GM21528 (cell line): ENCODE data around the gene AMZ1.
"Not testable (repeated sequence)": the region's sequence is repeated elsewhere in the genome, so short reads cannot be mapped to it uniquely, and the experiment has no call there.

Experiments
- ATAC-seq: cut with Tn5 transposase; IDR thresholded peaks from one replicate; pipeline ENCODE4 v1.9.1; 2021; ENCODE audit warnings: mild to moderate bottlenecking, moderate library complexity; ENCODE audit not compliant: unreplicated experiment, low FRiP score

The AMZ1 gene

DNA sequence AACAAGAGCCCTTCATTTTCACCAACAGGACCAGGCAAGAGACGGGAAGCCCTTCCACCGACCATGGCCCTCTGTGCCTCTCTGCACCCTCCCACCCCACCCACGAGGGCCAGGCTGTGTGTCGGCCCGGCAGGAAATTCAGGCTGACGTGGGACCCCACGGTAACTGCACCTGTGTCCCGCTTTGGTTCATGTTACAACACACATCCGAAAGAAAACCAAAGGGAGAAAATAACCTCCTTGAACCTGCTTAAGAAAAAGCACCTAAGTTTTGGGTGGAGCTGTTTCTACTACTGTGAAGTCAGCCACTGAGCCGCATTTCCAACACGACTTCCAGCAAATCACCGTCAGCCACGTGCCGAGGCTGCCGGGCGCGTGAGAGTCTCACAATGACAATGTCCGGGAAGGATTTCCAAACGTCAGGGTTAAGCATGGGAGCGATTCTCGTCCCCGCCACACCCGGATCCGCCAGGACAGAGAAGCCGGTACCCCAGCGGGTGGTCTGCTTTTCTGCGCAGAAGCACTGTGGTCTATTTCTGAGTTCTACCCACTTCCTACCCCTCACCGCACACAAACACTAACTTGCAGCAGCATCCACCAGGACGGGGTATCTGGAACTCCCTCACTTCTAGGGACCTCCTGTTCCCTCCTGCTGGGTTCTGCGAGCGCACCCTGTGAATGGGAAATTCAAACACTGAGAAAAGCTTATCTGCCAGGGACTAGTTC, 36.6 kb downstream of the AMZ1 start:
- no peak for ATAC-seq

DNA sequence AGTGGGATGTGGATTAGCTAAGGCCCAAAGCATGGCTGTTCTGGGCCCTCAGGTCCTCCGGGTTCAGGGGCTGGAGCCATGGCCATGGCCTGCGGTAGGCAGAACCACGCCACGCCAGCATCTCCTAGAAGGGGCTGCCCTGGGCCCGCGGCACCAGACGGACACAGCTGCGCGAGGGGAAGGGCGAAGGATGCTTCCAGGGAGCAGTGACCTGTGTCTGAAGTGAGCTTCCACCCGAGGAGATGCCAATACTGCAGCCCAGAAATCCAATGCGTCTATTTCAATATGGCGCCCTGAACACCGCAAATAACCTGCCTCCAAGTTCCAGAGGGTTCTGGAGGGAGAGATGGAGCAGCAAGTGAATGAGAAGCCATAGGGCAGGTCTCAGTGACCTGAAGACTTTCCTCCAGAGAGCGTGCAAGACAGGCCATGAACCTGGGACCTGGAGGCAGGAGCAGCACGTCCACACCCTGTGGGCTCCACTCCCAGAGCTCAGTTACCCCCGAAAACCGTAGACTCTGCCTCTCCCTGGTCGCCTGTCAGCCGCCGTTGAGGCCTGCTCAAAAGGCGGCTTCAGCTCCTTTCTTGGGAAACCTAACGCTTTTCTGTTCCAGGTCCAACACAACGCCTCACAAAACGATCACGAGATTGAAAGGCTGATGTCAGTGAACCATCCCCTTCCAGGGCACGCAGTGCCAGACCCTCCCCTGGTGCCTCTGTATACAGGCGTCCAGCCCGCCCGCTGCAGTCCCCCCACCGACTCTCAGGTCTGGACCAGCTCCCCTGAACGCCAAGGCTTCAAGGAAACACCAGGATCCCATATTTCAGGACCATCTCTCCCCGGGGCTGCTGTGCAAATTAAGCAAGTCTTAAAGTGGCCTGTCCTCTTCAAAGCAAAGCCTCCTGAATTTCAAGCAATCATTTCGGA, 37.4 kb downstream of the AMZ1 start:
- ATAC-seq, result no peak

DNA sequence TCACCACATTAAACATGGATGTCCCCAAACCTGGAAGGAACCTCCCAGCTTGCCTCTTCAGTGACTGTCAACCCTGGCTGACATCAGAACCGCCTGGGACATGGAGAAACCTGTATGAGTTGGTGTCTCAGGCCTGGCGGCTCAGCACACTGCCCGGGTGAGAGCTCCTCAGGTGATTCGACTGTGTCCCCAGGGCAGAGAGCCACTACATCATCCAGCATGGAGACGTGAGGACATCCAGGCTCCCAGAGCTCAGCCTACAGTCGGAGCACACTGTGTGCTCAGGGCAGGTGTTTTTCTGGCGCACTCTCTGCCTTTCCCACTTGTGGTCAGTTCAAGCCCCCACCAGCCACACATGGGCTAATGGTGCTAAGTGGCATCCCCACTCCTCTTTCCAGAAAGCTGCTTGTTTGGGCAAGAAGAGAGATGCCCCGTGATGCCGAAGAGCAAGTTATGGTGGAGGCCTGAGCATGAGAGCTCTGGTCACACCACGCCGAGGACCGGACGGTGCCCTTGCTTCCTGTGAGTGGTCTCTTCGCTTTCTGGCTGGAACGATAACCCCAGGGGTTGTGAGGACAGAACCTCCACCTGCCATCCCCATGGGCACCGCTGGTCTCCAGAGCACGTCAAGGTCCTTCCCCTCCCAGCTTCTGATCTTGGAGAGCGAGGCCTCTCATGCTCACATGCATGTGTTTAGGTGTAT, 38.5 kb downstream of the AMZ1 start:
- ATAC-seq, result no peak

DNA sequence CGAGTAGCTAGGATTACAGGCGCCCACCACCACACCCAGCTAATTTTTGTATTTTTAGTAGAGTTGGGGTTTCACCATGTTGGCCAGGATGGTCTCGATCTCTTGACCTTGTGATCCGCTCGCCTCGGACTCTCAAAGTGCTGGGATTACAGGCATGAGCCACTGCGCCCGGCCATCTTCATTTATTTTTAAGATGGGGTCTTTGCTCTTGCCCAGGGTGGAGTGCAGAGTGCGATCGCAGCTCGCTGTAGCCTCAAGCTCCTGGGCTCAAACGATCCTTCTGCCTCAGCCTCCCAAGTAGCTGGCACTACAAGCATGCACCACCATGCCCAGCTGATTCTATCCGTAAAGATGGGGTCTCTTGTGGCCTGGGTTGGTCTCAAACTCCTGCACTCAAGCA, 39.2 kb downstream of the AMZ1 start:
- ATAC-seq, result not testable (repeated sequence)

DNA sequence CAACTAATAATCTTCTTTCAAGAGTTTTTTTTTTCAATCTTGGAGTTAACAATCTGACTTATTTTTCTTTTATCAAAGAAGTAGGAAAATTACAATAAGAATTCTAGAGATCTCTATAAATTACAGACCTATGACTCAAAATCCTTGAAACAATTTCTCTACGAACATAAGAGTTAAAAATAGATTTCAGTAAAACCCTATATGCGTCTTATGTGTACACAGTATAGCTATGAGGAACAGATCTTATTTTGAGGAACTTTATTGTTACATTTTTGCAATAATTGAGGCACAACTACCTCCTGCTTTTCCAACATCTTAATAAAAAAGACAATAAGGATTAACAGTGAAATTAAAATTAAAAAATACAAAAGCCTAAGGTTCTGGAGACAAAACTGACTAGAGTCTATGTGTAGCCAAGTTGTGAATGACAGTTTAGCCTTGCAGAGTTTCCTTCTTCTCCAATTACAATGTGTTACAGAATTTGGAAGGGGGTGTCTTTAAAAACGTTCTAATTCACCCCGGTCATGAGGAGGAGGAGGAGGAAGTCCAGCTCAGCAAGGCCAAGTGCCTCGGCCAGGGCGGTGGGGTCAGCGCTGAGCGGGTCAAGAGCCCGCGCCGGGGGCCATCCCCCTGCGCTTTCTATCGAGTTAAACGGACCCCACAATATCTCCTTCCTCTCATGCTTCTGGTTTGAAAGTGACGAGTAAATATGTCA, 40.5 kb downstream of the AMZ1 start:
- ATAC-seq, result no peak

DNA sequence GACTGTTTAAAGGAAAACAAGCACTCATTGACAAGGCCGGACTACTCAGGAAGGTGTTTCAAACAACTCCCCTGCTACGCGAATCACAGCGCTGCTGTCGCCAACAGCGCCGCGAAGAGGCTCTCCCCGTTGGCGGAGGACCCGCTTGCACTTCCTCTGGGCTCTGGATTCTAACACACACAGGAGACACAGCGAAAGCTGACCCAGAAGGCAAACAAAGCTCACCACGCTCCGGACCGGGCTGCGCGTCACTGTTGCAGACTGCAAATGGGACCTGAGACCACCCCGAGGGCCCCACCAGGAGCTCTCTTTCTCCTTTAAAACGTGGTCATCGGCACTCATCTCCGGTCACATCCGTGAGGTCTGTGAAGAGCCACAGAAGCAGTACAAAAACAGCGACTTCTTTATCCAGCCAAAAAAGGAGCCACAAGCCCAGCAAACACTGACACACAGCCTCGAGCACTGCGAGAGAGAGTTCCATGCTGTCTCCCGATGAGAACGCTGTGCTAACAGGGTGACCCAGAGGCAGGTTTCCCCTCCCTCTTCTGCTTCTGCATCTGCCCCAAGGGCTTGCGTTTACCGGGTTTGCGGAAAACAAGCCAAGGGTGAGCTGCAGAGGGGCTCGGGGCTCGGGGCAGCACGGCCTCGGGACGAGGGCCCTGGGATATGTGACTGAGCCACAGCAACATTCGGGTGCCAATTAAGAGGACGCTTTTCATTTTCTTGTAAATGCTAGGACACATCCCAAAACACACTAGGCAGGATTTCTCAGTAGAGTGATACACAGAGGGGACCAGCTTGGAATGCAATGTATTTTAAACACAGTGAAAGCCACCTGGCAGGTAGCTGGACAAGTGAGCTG, 41.3 kb downstream of the AMZ1 start:
- ATAC-seq, result no peak

DNA sequence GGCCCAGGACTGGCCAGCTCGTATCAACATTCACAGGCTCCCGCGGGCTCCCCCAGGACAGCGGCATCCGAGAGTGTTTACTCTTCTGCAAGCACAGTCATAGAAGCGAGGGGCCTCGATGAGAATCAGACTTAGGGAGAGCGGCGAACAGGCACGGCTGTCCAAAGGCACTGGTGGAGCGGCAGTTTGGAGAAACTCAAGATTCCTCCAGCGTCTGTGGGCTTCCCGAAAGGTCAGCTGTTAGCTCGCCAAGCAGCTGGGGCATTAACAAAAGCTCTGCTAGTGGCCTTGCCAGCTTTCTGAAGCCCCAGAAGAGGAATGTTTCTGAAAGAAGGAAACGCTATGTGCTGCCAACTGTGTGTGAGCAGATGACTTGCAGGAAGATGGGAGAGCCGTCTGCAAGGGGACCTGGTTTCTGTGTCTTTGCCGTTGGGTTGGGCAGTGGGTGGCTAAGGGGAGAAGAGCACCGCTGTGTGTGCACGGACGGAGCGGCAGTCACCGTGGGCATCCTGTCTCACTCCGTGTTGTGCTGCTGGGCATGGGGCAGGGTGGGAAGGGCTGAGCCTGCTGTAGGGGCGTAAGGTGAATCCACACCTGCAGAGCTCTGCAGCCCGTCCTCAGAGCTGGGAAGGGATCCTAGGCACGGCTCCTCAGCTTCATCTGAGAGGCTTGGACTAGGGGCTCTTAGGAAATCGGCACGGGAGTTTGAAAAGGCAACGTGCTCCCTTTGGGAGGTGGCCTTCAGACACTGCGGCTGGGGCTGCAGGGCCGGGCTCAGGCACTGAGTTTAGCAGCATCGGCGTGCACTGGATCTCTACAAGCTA, 42.1 kb downstream of the AMZ1 start:
- no peak for ATAC-seq

DNA sequence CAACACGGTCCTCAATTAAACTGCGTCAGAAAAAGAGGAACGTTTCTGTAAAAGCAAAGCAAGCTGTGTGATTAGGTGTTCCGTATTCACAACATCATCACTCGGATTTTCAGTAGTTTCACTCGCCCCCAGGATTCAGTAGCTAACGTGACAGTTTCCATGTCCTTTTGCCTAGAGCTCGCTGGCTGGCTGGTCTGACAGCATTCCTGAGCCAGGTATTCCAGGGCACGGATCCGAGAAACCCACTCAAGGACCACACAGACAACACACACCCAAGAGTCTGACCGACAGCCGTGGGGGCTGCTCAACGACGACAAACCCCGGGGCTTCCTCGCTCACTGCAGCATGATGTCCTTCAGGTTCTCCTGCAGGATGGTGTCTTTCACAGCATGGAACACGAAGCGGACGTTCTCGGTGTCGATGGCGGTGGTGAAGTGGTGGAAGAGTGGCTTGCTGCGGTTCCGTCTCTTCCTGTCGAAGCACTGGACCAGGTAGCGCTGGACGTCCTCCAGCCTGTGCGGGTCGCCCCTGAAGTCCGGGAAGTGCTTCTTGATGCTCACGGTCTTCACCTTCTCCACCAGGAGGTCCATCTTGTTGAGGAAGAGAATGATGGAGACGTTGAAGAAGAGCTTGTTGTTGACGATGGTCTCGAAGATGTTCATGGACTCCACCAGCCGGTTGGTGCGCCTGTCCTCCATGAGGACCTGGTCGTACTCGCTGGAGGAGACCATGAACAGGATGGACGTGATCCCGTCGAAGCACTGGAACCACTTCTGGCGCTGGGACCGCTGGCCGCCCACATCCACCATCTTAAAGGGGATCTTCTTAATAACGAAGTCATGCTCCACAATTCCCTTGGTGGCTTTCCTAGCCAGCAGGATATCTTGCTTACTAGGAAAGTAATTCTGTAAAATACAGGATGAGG, 43.1 kb downstream of the AMZ1 start:
- no peak for ATAC-seq

DNA sequence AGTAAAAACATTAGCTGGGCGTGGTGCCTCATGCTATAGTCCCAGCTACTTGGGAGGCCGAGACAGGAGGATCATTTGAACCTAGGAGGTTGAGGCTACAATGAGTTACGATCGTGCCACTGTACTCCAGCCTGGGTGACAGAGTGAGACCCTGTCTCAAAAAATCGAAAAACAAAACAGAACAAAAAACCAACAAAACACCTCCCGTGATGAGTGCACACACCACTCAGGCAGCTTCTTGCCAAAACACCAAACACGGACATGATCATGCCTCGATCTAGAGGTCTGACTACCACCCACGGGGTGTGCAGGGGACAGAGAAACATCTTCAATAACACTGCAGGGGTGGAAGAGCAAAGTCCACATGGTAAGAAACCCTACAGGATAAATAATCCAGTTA, 44.4 kb downstream of the AMZ1 start:
- no peak for ATAC-seq

DNA sequence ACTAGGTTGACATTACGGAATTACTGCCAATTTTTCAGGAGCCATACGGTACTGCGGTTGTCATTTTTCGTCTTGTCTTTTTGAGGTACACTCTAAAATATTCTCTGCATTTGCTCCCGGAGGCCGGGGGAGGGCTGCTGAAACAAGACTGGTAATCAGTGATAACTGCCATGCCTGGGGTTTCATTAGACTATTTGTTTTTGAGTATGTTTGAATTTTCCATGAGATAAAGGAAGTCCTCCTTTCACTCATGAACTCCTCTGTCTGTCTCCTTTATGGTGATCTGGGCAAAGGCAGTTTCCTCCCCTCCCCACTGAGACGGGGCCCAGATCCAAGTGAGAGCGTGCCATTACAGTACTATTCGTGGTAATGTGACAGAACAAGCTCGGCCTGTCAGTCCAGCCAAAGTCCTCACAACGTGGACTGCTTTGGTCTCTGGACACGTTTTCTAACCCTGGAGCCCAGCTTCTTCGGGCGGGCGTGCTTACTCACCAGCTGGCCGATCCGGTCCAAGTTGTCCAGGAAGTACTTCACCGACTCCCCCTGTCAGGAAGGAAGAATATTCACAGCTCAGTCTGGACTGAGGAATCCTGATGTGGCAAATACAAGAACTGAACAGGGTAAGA, 45.1 kb downstream of the AMZ1 start:
- ATAC-seq, result no peak

DNA sequence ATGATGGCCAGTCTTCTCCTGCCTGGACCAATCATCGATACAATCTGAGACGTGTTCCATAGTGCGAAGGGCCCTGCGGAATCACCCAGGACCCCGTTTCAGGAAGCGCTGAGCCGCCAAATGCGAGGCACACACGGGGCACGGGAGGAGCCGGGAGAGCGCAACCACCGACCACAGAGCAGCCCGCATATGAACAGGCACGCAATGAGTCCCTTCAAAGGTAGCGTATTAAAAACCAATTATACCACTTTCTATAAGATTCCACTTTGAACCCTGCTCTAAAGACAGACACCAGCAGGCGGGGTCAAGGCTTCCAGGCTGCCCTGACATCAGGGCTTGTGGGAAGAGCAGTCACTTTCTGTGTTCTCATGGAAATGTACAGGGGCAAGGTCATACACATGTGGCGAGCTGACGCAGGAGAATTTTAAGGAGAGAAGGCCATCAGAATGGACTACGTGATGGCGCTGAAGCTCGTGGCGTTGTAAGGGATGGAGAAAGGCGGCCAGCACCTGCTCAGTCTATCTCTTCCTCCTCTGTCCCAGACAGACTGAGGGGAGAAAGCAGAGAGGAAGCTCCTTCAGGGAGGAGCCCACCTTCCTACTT, 46.2 kb downstream of the AMZ1 start:
- no peak for ATAC-seq

DNA sequence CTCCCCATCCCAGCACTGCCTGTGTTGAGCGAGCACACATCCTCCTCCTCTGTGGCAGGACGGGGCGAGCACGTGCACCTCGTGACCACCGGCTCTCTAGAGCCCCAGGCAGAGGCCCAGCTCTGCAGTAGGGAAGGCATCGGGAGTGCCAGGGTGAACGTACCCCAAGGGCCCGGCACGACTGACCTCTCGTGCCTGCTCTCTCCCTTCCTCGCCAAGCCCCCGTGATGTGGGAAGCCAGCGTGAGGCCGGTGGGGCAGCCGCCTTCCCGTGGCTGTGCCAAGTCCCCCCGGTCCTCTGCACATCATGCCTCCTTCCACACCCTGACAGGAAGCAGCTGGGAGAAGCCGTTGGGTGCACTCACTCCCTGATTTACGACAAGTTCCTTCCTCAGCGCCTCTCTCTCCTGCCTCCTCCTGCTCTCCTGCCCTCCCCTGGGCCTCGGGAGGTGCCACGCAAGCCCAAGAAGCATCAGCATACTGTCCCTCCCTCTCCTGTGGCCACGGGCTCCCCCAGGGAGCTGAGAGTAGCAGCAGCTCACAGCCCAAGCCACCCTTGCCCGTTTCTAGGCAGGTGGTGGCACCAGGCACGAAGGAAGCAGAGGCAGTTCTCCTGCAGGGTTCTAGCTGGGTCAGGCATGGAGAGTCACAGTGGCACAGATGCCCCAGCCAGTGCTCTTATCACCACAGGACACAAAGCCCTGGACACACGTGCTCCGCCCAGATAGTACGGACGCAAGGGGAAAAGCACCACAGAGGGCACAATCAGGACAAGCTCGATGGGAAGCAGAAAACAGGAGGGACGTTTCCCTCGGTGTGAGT, 47.0 kb downstream of the AMZ1 start:
- no peak for ATAC-seq

DNA sequence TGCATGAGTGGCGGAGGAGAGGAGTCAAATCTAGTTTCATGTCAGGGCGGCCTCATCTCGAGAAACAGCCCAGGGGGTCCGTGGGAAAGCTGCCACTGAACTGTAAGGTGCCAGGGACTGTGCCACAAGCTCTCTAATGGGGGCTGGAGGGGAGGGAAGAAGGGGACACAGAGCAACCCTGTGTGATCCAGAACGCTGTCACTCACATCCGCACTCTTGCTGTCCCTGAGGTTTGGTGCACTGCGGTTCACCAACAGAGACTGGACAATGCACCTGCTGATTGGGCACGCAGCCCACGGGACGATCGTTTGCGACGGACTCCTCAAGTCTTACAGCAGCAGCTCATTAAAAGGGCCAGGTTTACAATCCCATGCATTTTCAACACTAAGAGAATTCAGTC, 47.7 kb downstream of the AMZ1 start:
- no peak for ATAC-seq

DNA sequence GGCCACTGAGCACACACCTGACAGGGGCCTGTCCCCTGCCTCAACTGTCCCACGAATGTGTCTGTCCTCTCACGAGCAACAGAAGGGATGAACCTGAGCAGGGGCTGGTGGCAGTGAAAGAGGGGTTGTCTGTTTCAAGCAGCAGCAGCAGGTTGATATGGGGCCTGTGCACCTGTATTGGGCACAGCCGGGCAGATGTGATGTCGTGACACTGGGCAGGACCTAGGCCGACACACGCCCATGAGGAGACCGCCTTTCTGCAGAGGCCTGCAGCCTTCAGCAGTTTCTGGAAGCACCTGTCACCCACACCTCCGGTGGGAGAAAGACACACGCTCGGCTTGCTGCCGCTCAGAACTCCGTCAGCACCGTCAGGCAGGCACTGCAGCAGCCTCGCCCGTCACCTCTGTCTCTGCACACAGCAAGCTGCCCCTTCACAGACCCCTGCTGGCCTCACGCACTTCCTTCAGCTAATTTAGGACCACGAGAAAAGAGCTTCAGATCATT, 48.5 kb downstream of the AMZ1 start:
- ATAC-seq, result no peak

DNA sequence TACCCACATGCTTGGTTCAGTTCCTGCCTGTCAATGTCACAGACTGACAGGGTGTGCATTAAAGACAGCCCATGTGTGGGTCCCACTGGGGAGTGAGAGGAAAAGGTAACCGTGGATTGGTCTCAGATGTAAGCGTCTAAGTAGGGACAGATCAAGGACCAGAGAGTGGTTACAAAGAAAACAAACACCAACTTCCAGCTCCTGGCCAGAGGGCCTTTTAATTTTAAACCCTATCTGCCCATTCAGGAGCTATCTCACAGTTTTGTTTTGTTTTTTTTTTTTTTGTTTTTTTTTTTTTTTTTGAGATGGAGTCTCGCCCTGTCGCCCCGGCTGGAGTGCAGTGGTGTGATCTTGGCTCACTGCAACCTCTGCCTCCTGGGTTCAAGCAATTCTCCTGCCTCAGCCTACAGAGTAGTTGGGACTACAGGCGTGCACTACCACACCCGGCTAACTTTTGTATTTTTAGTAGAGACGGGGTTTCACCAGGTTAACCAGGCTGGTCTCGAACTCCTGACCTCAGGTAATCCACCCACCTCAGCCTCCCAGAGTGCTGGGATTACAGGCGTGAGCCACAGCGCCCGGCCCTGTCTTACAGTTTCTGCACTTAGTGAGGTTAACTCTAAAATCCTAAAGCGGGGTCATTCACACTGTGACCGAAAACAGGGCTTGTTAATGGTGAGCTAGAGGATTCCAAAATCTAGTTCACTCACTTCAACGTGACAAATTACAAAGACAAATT, 49.2 kb downstream of the AMZ1 start:
- ATAC-seq, result not testable (repeated sequence)
